ENCODE measurements around the gene HP. TPM values are rescaled to one million over a fixed set of nuclear protein-coding genes. Genes with fewer than 3 reads are reported as not detected.

The HP gene
- total and polyA plus RNA-seq, 2 of the 13 experiments (the other 11 are each of a cell fraction or from before 2014, with no cell fraction given): 387 to 524 TPM

DNA sequence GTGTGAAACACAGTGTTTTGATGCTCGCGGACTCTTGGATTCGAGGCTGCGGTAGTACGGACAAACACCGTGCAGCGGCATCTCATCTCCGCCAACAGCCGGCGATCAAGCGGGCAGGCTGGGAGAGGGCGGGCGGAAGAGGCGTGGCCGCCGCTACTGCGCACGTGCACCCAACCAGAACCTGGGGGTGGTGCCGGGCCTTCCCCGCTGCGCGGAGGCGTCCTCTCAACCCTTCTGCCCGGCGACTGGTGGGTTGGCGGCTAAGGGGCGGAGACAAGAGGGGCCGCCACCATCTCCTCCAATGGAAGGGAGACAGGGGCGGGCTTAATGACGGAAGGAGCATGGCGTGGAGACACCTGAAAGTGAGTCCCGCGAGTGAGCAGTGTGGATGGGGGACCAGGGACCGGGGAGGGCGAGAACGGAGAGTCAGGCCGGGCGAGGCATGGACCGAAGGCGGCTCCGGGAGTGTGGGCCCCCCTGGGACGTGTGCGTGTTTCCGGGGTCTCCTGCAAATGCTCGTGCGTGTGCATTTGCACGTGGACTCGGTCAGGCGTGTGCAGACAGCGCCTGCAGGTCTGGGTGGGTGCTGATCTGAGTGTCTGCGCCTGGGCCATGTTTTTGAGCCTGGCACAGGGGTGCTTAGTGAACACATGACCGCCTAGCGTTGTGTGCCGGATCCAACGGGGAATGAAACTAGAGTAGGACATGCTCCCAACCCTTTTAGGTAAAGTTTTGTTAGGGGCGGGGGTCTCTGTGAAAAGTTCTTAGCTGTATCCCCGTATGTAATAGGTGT lies 45.7 kb upstream of the HP start, which contains the start of gene DHODH (continued):
- TF ChIP-seq GATAD2A (CRISPR knock-in tag; IDR thresholded peaks at IDR 0.05) (no peak; the same call in 1 of the 2 replicates), SMARCE1 (IDR thresholded peaks at IDR 0.05; ENCODE audit: borderline replicate concordance) (no peak), ATM (IDR thresholded peaks at IDR 0.05; ENCODE audit: borderline replicate concordance) (no peak), RORA (CRISPR knock-in tag; IDR thresholded peaks at IDR 0.05) (no peak), PHF20 (CRISPR knock-in tag; IDR thresholded peaks at IDR 0.05) (peak; percentile 85), KMT2A (CRISPR knock-in tag; IDR thresholded peaks at IDR 0.05) (peak; percentile 66), RFXANK (CRISPR knock-in tag; IDR thresholded peaks at IDR 0.05) (peak; percentile 75; the same call in 1 of the 2 replicates), ARNTL (CRISPR knock-in tag; IDR thresholded peaks at IDR 0.05) (peak; percentile 92), CBX1 (IDR thresholded peaks at IDR 0.05; ENCODE audit: low read depth) (peak; percentile 96), EP300 (IDR thresholded peaks at IDR 0.05; ENCODE audit: low read depth in 2 of 2, low read length in 2 of 2) (no peak), EP300 (CRISPR knock-in tag; IDR thresholded peaks at IDR 0.05; ENCODE audit: borderline replicate concordance) (peak; percentile 54), ZNF672 (CRISPR knock-in tag; IDR thresholded peaks at IDR 0.05) (no peak), ZNF205 (CRISPR knock-in tag; IDR thresholded peaks at IDR 0.05) (peak; percentile 75; the same call in 1 of the 2 replicates), ZNF235 (CRISPR knock-in tag; IDR thresholded peaks at IDR 0.05; ENCODE audit: borderline replicate concordance) (no peak), SRF (IDR thresholded peaks at IDR 0.05; ENCODE audit: low read depth, low read length) (no peak), SP5 (CRISPR knock-in tag; IDR thresholded peaks at IDR 0.05; ENCODE audit: borderline replicate concordance, low read depth) (peak; percentile 90), HMG20A (CRISPR knock-in tag; IDR thresholded peaks at IDR 0.05; ENCODE audit: borderline replicate concordance) (no peak), HNRNPLL (IDR thresholded peaks at IDR 0.05; ENCODE audit: low read depth, low read length, poor library complexity, severe bottlenecking) (peak; percentile 93), REXO4 (CRISPR knock-in tag; IDR thresholded peaks at IDR 0.05; ENCODE audit: borderline replicate concordance) (no peak), ZNF331 (CRISPR knock-in tag; IDR thresholded peaks at IDR 0.05) (peak; percentile 25; the same call in 1 of the 2 replicates), NR2F2 (IDR thresholded peaks at IDR 0.05; ENCODE audit: borderline replicate concordance, low read depth) (no peak), MED13 (CRISPR knock-in tag; IDR thresholded peaks at IDR 0.05) (0 out of 2 replicates have a peak, but pooled peaks have one; percentile 42), ZNF780A (CRISPR knock-in tag; IDR thresholded peaks at IDR 0.05) (no peak), ZMAT3 (CRISPR knock-in tag; conservative IDR thresholded peaks at IDR 0.05) (no peak; the same call in 1 of the 2 replicates), ETV6 (CRISPR knock-in tag; conservative IDR thresholded peaks at IDR 0.05) (no peak; the same call in 1 of the 2 replicates), GATAD1 (CRISPR knock-in tag; IDR thresholded peaks at IDR 0.05) (peak; percentile 88), ADNP (CRISPR knock-in tag; IDR thresholded peaks at IDR 0.05) (no peak), NCOR1 (IDR thresholded peaks at IDR 0.05; ENCODE audit: borderline replicate concordance, low read length) (peak; percentile 27; the same call in 1 of the 2 replicates), ZNF747 (CRISPR knock-in tag; IDR thresholded peaks at IDR 0.05; ENCODE audit: borderline replicate concordance) (no peak)
- TF ChIP-seq, protein P1, sequence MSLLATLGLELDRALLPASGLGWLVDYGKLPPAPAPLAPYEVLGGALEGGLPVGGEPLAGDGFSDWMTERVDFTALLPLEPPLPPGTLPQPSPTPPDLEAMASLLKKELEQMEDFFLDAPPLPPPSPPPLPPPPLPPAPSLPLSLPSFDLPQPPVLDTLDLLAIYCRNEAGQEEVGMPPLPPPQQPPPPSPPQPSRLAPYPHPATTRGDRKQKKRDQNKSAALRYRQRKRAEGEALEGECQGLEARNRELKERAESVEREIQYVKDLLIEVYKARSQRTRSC (CRISPR knock-in tag; IDR thresholded peaks at IDR 0.05; ENCODE audit: low read depth): no peak
- TF ChIP-seq, protein P2, sequence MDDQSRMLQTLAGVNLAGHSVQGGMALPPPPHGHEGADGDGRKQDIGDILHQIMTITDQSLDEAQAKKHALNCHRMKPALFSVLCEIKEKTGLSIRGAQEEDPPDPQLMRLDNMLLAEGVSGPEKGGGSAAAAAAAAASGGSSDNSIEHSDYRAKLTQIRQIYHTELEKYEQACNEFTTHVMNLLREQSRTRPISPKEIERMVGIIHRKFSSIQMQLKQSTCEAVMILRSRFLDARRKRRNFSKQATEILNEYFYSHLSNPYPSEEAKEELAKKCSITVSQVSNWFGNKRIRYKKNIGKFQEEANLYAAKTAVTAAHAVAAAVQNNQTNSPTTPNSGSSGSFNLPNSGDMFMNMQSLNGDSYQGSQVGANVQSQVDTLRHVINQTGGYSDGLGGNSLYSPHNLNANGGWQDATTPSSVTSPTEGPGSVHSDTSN (CRISPR knock-in tag; IDR thresholded peaks at IDR 0.05; ENCODE audit: borderline replicate concordance): no peak
- TF ChIP-seq, protein P3, sequence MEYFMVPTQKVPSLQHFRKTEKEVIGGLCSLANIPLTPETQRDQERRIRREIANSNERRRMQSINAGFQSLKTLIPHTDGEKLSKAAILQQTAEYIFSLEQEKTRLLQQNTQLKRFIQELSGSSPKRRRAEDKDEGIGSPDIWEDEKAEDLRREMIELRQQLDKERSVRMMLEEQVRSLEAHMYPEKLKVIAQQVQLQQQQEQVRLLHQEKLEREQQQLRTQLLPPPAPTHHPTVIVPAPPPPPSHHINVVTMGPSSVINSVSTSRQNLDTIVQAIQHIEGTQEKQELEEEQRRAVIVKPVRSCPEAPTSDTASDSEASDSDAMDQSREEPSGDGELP (IDR thresholded peaks at IDR 0.05; ENCODE audit: borderline replicate concordance, low read depth): peak; percentile 12; the same call in 1 of the 2 replicates

All from HepG2 (cell line).